ENCODE data around the gene ATAD3A. TPM values are rescaled to one million over a fixed set of nuclear protein-coding genes. Genes with fewer than 3 reads are reported as not detected.
"Not testable (repeated sequence)": the region's sequence is repeated elsewhere in the genome, so short reads cannot be mapped to it uniquely, and the experiment has no call there.

ATAD3A gene
- total RNA-seq, 1 donor: 4.9 TPM

- H3K9me3 ChIP-seq (ENCODE audit: low read depth, low read length): no peaks in the 10 kb centered on the region
- no peaks in the 10 kb centered on the region for H3K27me3 ChIP-seq (ENCODE audit: insufficient read depth, low read length)
- no peak overlapping the region for H3K4me3 ChIP-seq (ENCODE audit: low read length)
- no peaks in the 10 kb centered on the region for H3K4me1 ChIP-seq (ENCODE audit: insufficient read depth, low read length)
Observed at GRCh38 chr1:1483714-1484113, 28.2 kb upstream of the ATAD3A start.

- not testable (repeated sequence) for H3K9me3 ChIP-seq (ENCODE audit: low read depth, low read length); H3K4me3 ChIP-seq (ENCODE audit: low read length); H3K27me3 ChIP-seq (ENCODE audit: insufficient read depth, low read length); H3K4me1 ChIP-seq (ENCODE audit: insufficient read depth, low read length)
Observed at GRCh38 chr1:1484976-1485750, 26.8 kb upstream of the ATAD3A start.

GRCh38 chr1:1485755-1486317, 26.1 kb upstream of the ATAD3A start:
- H3K4me3 ChIP-seq (ENCODE audit: low read length); H3K9me3 ChIP-seq (ENCODE audit: low read depth, low read length); H3K4me1 ChIP-seq (ENCODE audit: insufficient read depth, low read length); H3K27me3 ChIP-seq (ENCODE audit: insufficient read depth, low read length): not testable (repeated sequence)

GRCh38 chr1:1487701-1488100, 24.3 kb upstream of the ATAD3A start:
- Histone ChIP-seq H3K4me3 (ENCODE audit: low read length) (no peak overlapping the region), H3K4me1 (ENCODE audit: insufficient read depth, low read length) (no peaks in the 10 kb centered on the region), H3K9me3 (ENCODE audit: low read depth, low read length) (no peaks in the 10 kb centered on the region), H3K27me3 (ENCODE audit: insufficient read depth, low read length) (no peaks in the 10 kb centered on the region)

GRCh38 chr1:1489231-1489630, 22.7 kb upstream of the ATAD3A start:
- H3K27me3 ChIP-seq (ENCODE audit: insufficient read depth, low read length): no peaks in the 10 kb centered on the region
- no peak overlapping the region for H3K4me3 ChIP-seq (ENCODE audit: low read length)
- no peaks in the 10 kb centered on the region for H3K9me3 ChIP-seq (ENCODE audit: low read depth, low read length)
- H3K4me1 ChIP-seq (ENCODE audit: insufficient read depth, low read length): no peaks in the 10 kb centered on the region

GRCh38 chr1:1489861-1490260, 22.1 kb upstream of the ATAD3A start:
- no peaks in the 10 kb centered on the region for H3K9me3 ChIP-seq (ENCODE audit: low read depth, low read length)
- no peaks in the 10 kb centered on the region for H3K27me3 ChIP-seq (ENCODE audit: insufficient read depth, low read length)
- H3K4me1 ChIP-seq (ENCODE audit: insufficient read depth, low read length): no peaks in the 10 kb centered on the region
- no peak overlapping the region for H3K4me3 ChIP-seq (ENCODE audit: low read length)

GRCh38 chr1:1490633-1491230, 21.2 kb upstream of the ATAD3A start:
- no peaks in the 10 kb centered on the region for H3K4me1 ChIP-seq (ENCODE audit: insufficient read depth, low read length)
- H3K4me3 ChIP-seq (ENCODE audit: low read length): no peak overlapping the region
- no peaks in the 10 kb centered on the region for H3K9me3 ChIP-seq (ENCODE audit: low read depth, low read length)
- no peaks in the 10 kb centered on the region for H3K27me3 ChIP-seq (ENCODE audit: insufficient read depth, low read length)

GRCh38 chr1:1491601-1492000, 20.4 kb upstream of the ATAD3A start:
- H3K4me3 ChIP-seq (ENCODE audit: low read length): no peak overlapping the region
- no peaks in the 10 kb centered on the region for H3K9me3 ChIP-seq (ENCODE audit: low read depth, low read length)
- H3K27me3 ChIP-seq (ENCODE audit: insufficient read depth, low read length): no peaks in the 10 kb centered on the region
- H3K4me1 ChIP-seq (ENCODE audit: insufficient read depth, low read length): no peaks in the 10 kb centered on the region

GRCh38 chr1:1494311-1494710, 17.7 kb upstream of the ATAD3A start:
- H3K27me3 ChIP-seq (ENCODE audit: insufficient read depth, low read length); H3K4me3 ChIP-seq (ENCODE audit: low read length); H3K4me1 ChIP-seq (ENCODE audit: insufficient read depth, low read length); H3K9me3 ChIP-seq (ENCODE audit: low read depth, low read length): not testable (repeated sequence)

GRCh38 chr1:1495461-1495975, 16.4 kb upstream of the ATAD3A start:
- H3K4me3 ChIP-seq (ENCODE audit: low read length); H3K9me3 ChIP-seq (ENCODE audit: low read depth, low read length); H3K27me3 ChIP-seq (ENCODE audit: insufficient read depth, low read length); H3K4me1 ChIP-seq (ENCODE audit: insufficient read depth, low read length): not testable (repeated sequence)

GRCh38 chr1:1504777-1505365, 7.1 kb upstream of the ATAD3A start:
- H3K27me3 ChIP-seq (ENCODE audit: insufficient read depth, low read length); H3K9me3 ChIP-seq (ENCODE audit: low read depth, low read length); H3K4me1 ChIP-seq (ENCODE audit: insufficient read depth, low read length); H3K4me3 ChIP-seq (ENCODE audit: low read length): not testable (repeated sequence)

GRCh38 chr1:1505366-1505798, 6.6 kb upstream of the ATAD3A start:
- H3K4me1 ChIP-seq (ENCODE audit: insufficient read depth, low read length); H3K9me3 ChIP-seq (ENCODE audit: low read depth, low read length); H3K27me3 ChIP-seq (ENCODE audit: insufficient read depth, low read length); H3K4me3 ChIP-seq (ENCODE audit: low read length): not testable (repeated sequence)

GRCh38 chr1:1505801-1506200, 6.2 kb upstream of the ATAD3A start:
- H3K9me3 ChIP-seq (ENCODE audit: low read depth, low read length); H3K4me1 ChIP-seq (ENCODE audit: insufficient read depth, low read length); H3K4me3 ChIP-seq (ENCODE audit: low read length); H3K27me3 ChIP-seq (ENCODE audit: insufficient read depth, low read length): not testable (repeated sequence)

- Histone ChIP-seq H3K4me3 (ENCODE audit: low read length) (no peak overlapping the region), H3K9me3 (ENCODE audit: low read depth, low read length) (no peaks in the 10 kb centered on the region), H3K4me1 (ENCODE audit: insufficient read depth, low read length) (peaks cover 9% of the 10 kb centered on the region), H3K27me3 (ENCODE audit: insufficient read depth, low read length) (no peaks in the 10 kb centered on the region)
Observed at GRCh38 chr1:1507305-1507704, 4.7 kb upstream of the ATAD3A start.

- not testable (repeated sequence) for H3K27me3 ChIP-seq (ENCODE audit: insufficient read depth, low read length); H3K4me3 ChIP-seq (ENCODE audit: low read length); H3K4me1 ChIP-seq (ENCODE audit: insufficient read depth, low read length); H3K9me3 ChIP-seq (ENCODE audit: low read depth, low read length)
Observed at GRCh38 chr1:1508775-1509464, 3.0 kb upstream of the ATAD3A start.
